ENCODE results near the gene XCL1.

GRCh38 chr1:168601051-168601450 lies 24.6 kb downstream of the XCL1 start:
- TF ChIP-seq CTCF (IDR thresholded peaks at IDR 0.05 in 8 of 11, conservative IDR thresholded peaks at IDR 0.05 in 3 of 11) (no peak), POLR2A (IDR thresholded peaks at IDR 0.05) (no peak), POLR2AphosphoS5 (IDR thresholded peaks at IDR 0.05) (no peak)
